Astrocyte (in vitro differentiated cells and primary cell): ENCODE results near the gene RPP25L. TPM values are rescaled to one million over a fixed set of nuclear protein-coding genes. Genes with fewer than 3 reads are reported as not detected.

Source experiments
- DNase-seq: peaks from one replicate; pipeline ENCODE4 v3.0.0-alpha.2; 2010; ENCODE audit warnings: low read depth
- FAIRE-seq: peaks from 2 replicates; lab custom pipeline; 2011; peaks lifted over from hg19 to GRCh38; lab: Jason Lieb, UNC
- H2AFZ ChIP-seq: 2 replicates; pipeline ENCODE4 v1.6.0; 2012; ENCODE audit warnings: low read depth, low read length, inconsistent platforms
- H3K27ac ChIP-seq: 2 replicates; pipeline ENCODE4 v1.5.1; 2011; ENCODE audit warnings: low read depth, low read length, inconsistent platforms
- H3K27me3 ChIP-seq: 2 replicates; pipeline ENCODE4 v1.6.0; 2011; ENCODE audit warnings: low read length, inconsistent platforms; ENCODE audit not compliant: insufficient read depth
- H3K36me3 ChIP-seq: 2 replicates; pipeline ENCODE4 v1.5.1; 2011; ENCODE audit warnings: low read length, inconsistent platforms; ENCODE audit not compliant: insufficient read depth
- H3K4me1 ChIP-seq: 2 replicates; pipeline ENCODE4 v1.5.1; 2011; ENCODE audit warnings: low read length, inconsistent platforms; ENCODE audit not compliant: insufficient read depth
- H3K4me2 ChIP-seq: 2 replicates; pipeline ENCODE4 v1.6.0; 2012; ENCODE audit warnings: low read length, inconsistent platforms
- H3K4me3 ChIP-seq: 2 replicates; pipeline ENCODE4 v1.5.1; 2011; ENCODE audit warnings: low read depth, mild to moderate bottlenecking, low read length, inconsistent platforms; ENCODE audit not compliant: insufficient read depth
- H3K79me2 ChIP-seq: 2 replicates; pipeline ENCODE4 v1.6.0; 2012; ENCODE audit warnings: mild to moderate bottlenecking, low read length, inconsistent platforms; ENCODE audit not compliant: insufficient read depth
- H3K9ac ChIP-seq: 2 replicates; pipeline ENCODE4 v1.6.0; 2012; ENCODE audit warnings: mild to moderate bottlenecking, low read length, inconsistent platforms
- H3K9me3 ChIP-seq: 2 replicates; pipeline ENCODE4 v1.5.1; 2012; ENCODE audit warnings: low read depth, mild to moderate bottlenecking, low read length, inconsistent platforms; ENCODE audit not compliant: insufficient read depth
- H4K20me1 ChIP-seq: 2 replicates; pipeline ENCODE4 v1.6.0; 2012; ENCODE audit warnings: low read length, inconsistent platforms; ENCODE audit not compliant: insufficient read depth
- H3K27ac Mint-ChIP-seq: one replicate; pipeline ENCODE4 v1.8.0; 2021; ENCODE audit warnings: mild to moderate bottlenecking, mixed read lengths; ENCODE audit not compliant: unreplicated experiment
- H3K27me3 Mint-ChIP-seq: one replicate; pipeline ENCODE4 v1.8.0; 2021; ENCODE audit warnings: low read depth, mixed read lengths; ENCODE audit not compliant: unreplicated experiment
- H3K36me3 Mint-ChIP-seq: one replicate; pipeline ENCODE4 v1.8.0; 2021; ENCODE audit warnings: low read depth, mixed read lengths; ENCODE audit not compliant: unreplicated experiment
- H3K4me1 Mint-ChIP-seq: one replicate; pipeline ENCODE4 v1.8.0; 2021; ENCODE audit warnings: low read depth, mixed read lengths; ENCODE audit not compliant: unreplicated experiment
- H3K4me3 Mint-ChIP-seq: one replicate; pipeline ENCODE4 v1.8.0; 2021; ENCODE audit warnings: mild to moderate bottlenecking, moderate library complexity, mixed read lengths; ENCODE audit not compliant: unreplicated experiment
- H3K9me3 Mint-ChIP-seq: one replicate; pipeline ENCODE4 v1.8.0; 2021; ENCODE audit warnings: mild to moderate bottlenecking, mixed read lengths; ENCODE audit not compliant: unreplicated experiment
- EZH2 ChIP-seq: IDR thresholded peaks from 2 replicates; pipeline ENCODE4 v1.6.1; 2012; ENCODE audit warnings: mild to moderate bottlenecking, low read length, inconsistent platforms; ENCODE audit not compliant: insufficient read depth
- total RNA-seq: library from RNA; stranded (reverse); gene quantifications from 2 replicates; pipeline ENCODE4 v1.2.1, GENCODE V29; 2021
- TF ChIP-seq, protein P1 (sequence below): IDR thresholded peaks from 2 replicates; pipeline ENCODE4 v1.5.1; 2011; ENCODE audit warnings: low read depth, mild to moderate bottlenecking, inconsistent platforms, low read length, moderate library complexity; ENCODE audit not compliant: insufficient read depth

The RPP25L gene
- total RNA-seq, 1 donor from 2014 or later, result 13.9 TPM

DNA sequence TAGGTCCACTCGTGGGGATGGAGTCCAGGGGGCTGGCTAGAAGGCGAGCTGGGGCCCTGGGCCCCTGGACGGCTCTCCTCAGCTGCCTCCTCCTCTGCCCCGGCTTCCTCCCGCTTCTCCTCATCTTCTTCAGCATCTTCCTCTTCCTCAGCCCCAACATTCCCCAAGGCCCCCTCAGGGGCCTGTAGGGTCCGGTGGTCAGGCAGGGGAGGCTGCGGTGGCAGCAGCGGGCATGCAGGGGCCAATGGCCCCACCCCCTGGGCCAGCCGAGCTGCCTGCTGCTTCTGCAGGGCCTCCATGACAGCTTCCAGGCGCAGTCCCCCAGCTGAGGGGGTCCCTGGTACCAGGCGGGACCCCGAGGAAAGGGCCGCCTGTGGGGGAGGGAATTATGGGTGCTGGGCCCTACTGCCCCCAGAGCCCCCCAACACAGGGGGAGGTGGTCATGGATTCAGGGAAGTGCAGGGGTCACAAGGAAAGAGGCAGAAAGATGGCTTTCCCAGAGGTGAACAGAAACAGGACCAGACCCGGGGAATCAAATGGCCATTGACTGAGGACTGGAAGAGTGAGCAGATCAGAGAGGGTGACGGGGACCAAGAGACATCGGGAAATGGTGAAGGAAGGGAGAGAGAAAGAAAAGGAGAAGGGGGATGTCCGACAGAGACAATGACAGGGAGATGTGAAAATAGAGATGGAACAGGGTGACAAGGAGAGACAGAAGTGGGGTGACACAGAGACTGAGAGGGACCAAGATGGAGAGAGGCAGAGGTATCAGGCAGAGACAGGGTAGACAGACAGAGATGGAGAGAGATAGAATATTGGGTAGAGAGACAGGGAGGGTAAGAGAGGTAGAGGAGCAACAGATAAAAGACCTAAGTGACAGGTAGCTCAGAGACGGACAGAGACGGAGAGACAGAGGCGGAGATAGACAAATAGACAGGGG, 16.1 kb upstream of the RPP25L start:
- peak; percentile 62 for TF ChIP-seq EZH2
- TF ChIP-seq, protein P1, sequence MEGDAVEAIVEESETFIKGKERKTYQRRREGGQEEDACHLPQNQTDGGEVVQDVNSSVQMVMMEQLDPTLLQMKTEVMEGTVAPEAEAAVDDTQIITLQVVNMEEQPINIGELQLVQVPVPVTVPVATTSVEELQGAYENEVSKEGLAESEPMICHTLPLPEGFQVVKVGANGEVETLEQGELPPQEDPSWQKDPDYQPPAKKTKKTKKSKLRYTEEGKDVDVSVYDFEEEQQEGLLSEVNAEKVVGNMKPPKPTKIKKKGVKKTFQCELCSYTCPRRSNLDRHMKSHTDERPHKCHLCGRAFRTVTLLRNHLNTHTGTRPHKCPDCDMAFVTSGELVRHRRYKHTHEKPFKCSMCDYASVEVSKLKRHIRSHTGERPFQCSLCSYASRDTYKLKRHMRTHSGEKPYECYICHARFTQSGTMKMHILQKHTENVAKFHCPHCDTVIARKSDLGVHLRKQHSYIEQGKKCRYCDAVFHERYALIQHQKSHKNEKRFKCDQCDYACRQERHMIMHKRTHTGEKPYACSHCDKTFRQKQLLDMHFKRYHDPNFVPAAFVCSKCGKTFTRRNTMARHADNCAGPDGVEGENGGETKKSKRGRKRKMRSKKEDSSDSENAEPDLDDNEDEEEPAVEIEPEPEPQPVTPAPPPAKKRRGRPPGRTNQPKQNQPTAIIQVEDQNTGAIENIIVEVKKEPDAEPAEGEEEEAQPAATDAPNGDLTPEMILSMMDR, result no peak
- H3K79me2 ChIP-seq, result no peaks in the 10 kb centered on the region
- no peaks in the 10 kb centered on the region for H3K9me3 ChIP-seq
- Mint-ChIP-seq H3K27me3 (peaks cover 69% of the 10 kb centered on the region), H3K36me3 (no peaks in the 10 kb centered on the region), H3K9me3 (no peaks in the 10 kb centered on the region), H3K4me3 (peak overlapping the region; percentile 70), H3K4me1 (peaks cover 1% of the 10 kb centered on the region), H3K27ac (no peak overlapping the region)
- peaks cover 70% of the 10 kb centered on the region for H3K27me3 ChIP-seq
- H3K4me1 ChIP-seq, result peaks cover 4% of the 10 kb centered on the region
- DNase-seq (no peak), FAIRE-seq (no peak)
- H3K27ac ChIP-seq, result no peak overlapping the region
- H4K20me1 ChIP-seq, result peaks cover 6% of the 10 kb centered on the region
- no peaks in the 10 kb centered on the region for H3K36me3 ChIP-seq
- peak overlapping the region; percentile 41 for H2AFZ ChIP-seq
- no peak overlapping the region for H3K4me3 ChIP-seq
- no peak overlapping the region for H3K9ac ChIP-seq
- H3K4me2 ChIP-seq, result peak overlapping the region; percentile 80

DNA sequence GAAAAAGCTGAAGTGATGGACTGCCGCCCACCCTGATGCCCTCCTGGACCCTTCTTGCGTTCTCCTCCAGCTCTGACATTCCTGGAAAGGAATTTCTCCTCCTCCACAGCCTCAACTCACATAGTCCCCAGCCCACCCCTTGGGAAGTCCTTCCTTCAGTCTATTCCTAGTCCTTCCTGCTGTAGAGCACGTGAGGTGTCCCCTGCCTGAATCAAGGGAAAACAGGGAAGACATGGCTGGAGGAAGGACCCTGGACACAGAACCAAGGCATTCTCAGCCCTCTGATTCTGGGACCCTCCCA, 13.2 kb upstream of the RPP25L start:
- no peak for TF ChIP-seq EZH2
- TF ChIP-seq, protein P1, result no peak
- Histone ChIP-seq H3K4me2 (no peak overlapping the region), H3K79me2 (peaks cover under 1% of the 10 kb centered on the region), H3K4me1 (peaks cover 4% of the 10 kb centered on the region), H4K20me1 (peaks cover 6% of the 10 kb centered on the region), H2AFZ (no peak overlapping the region), H3K4me3 (no peak overlapping the region), H3K27me3 (peaks cover 62% of the 10 kb centered on the region), H3K9ac (no peak overlapping the region), H3K9me3 (no peaks in the 10 kb centered on the region), H3K27ac (no peak overlapping the region), H3K36me3 (no peaks in the 10 kb centered on the region)
- Mint-ChIP-seq H3K9me3 (no peaks in the 10 kb centered on the region), H3K36me3 (peaks cover 3% of the 10 kb centered on the region), H3K4me1 (peaks cover 4% of the 10 kb centered on the region), H3K27me3 (peaks cover 56% of the 10 kb centered on the region), H3K4me3 (no peak overlapping the region), H3K27ac (no peak overlapping the region)
- FAIRE-seq, result no peak
- no peak for DNase-seq
